Diencephalon (tissue), 1 donor: ENCODE data around the gene RAMP2. TPM values are rescaled to one million over a fixed set of nuclear protein-coding genes. Genes with fewer than 3 reads are reported as not detected.

ENCODE experiments used
- small RNA-seq: library from RNA; depleted of rRNA; stranded (forward); fragments of <200 nt; gene quantifications from one replicate; pipeline ENCODE3, GENCODE V24; 2014
- total RNA-seq: library from RNA; depleted of rRNA; stranded (reverse); fragments of >200 nt; gene quantifications from one replicate; pipeline ENCODE4 v1.2.3, GENCODE V29; 2014

RAMP2 gene
- 16.6 TPM for total RNA-seq

GRCh38 chr17:42760652-42761581, at the start of gene RAMP2:
Gene RAMP2, plus strand, starts transcription at chr17:42761227. Its CDS starts 35 bp downstream, at chr17:42761262.

GRCh38 chr17:42744806-42745617, 16.0 kb upstream of the RAMP2 start, which contains the start of gene EZH1:
Gene EZH1, minus strand, starts transcription at chr17:42745040. Its CDS starts 16,099 bp downstream, at chr17:42728941.

GRCh38 chr17:42773290-42774035, 12.4 kb downstream of the RAMP2 start, which contains the start of gene VPS25:
Gene VPS25, plus strand, starts transcription at chr17:42773449. Its CDS starts 27 bp downstream, at chr17:42773476.

GRCh38 chr17:42779936-42780850, 19.2 kb downstream of the RAMP2 start, which contains the start of gene WNK4:
Gene WNK4, plus strand, starts transcription at chr17:42780610. Its CDS starts 89 bp downstream, at chr17:42780699.

GRCh38 chr17:42798383-42799380, 37.7 kb downstream of the RAMP2 start, which contains the start of the genes CNTD1 and COA3:
Gene CNTD1, plus strand, starts transcription at chr17:42798861. Its CDS starts 207 bp downstream, at chr17:42799068.
Gene COA3, minus strand, starts transcription at chr17:42798704. Its CDS starts 23 bp downstream, at chr17:42798681.

Small RNA genes lying within 50 kb of the gene (small RNA-seq; reads per million reads assigned to genes)
- not detected for gene HMGN2P15

Other genes starting within 250 kb of the RAMP2 start
- 11.1 TPM for gene NAGLU, start 225.0 kb upstream of the RAMP2 start, total RNA-seq
- gene HSD17B1, start 208.3 kb upstream of the RAMP2 start, total RNA-seq = 0.92 TPM
- gene COASY, start 199.1 kb upstream of the RAMP2 start, total RNA-seq = 6.7 TPM
- 30.0 TPM for gene MLX, start 194.1 kb upstream of the RAMP2 start, total RNA-seq
- gene PSMC3IP, start 183.5 kb upstream of the RAMP2 start, total RNA-seq = 6.9 TPM
- 49.6 TPM for gene RETREG3, start 151.9 kb upstream of the RAMP2 start, total RNA-seq
- 24.9 TPM for gene TUBG1, start 151.5 kb upstream of the RAMP2 start, total RNA-seq
- gene TUBG2, start 101.9 kb upstream of the RAMP2 start, total RNA-seq = 16.6 TPM
- 3.7 TPM for gene PLEKHH3, start 84.2 kb upstream of the RAMP2 start, total RNA-seq
- gene CCR10, start 79.4 kb upstream of the RAMP2 start, total RNA-seq = 2.1 TPM
- gene CNTNAP1, start 78.7 kb upstream of the RAMP2 start, total RNA-seq = 31.6 TPM
- 35.5 TPM for gene EZH1, start 16.2 kb upstream of the RAMP2 start, total RNA-seq
- 39.2 TPM for gene VPS25, start 12.2 kb downstream of the RAMP2 start, total RNA-seq
- 0.69 TPM for gene WNK4, start 19.4 kb downstream of the RAMP2 start, total RNA-seq
- 99.9 TPM for gene COA3, start 37.5 kb downstream of the RAMP2 start, total RNA-seq
- 0.92 TPM for gene CNTD1, start 37.6 kb downstream of the RAMP2 start, total RNA-seq
- gene BECN1, start 63.1 kb downstream of the RAMP2 start, total RNA-seq = 73.1 TPM
- 55.1 TPM for gene PSME3, start 72.2 kb downstream of the RAMP2 start, total RNA-seq
- 1.2 TPM for gene AOC2, start 83.4 kb downstream of the RAMP2 start, total RNA-seq
- 0.46 TPM for gene AOC3, start 90.0 kb downstream of the RAMP2 start, total RNA-seq
- gene G6PC1, start 139.6 kb downstream of the RAMP2 start, total RNA-seq = under 0.01 TPM
- gene AARSD1, start 203.2 kb downstream of the RAMP2 start, total RNA-seq = 29.1 TPM
- gene PTGES3L, start 218.9 kb downstream of the RAMP2 start, total RNA-seq = 3.7 TPM
- gene RUNDC1, start 219.3 kb downstream of the RAMP2 start, total RNA-seq = 21.2 TPM
- gene RPL27, start 237.2 kb downstream of the RAMP2 start, total RNA-seq = 935 TPM
- gene IFI35, start 245.6 kb downstream of the RAMP2 start, total RNA-seq = 4.8 TPM